ENCODE data around the gene WDR12.
"Not testable (repeated sequence)": the region's sequence is repeated elsewhere in the genome, so short reads cannot be mapped to it uniquely, and the experiment has no call there.

WDR12 gene

GRCh38 chr2:202911203-202911511, 316 bp downstream of the WDR12 start:
- Mint-ChIP-seq H3K4me3 (peak overlapping the region; percentile 98), H3K27ac (peak overlapping the region; percentile 99), H3K9me3 (ENCODE audit: low read depth) (no peaks in the 10 kb centered on the region), H3K4me1 (ENCODE audit: low read depth) (peaks cover 35% of the 10 kb centered on the region), H3K27me3 (no peaks in the 10 kb centered on the region), H3K36me3 (no peaks in the 10 kb centered on the region)

DNA sequence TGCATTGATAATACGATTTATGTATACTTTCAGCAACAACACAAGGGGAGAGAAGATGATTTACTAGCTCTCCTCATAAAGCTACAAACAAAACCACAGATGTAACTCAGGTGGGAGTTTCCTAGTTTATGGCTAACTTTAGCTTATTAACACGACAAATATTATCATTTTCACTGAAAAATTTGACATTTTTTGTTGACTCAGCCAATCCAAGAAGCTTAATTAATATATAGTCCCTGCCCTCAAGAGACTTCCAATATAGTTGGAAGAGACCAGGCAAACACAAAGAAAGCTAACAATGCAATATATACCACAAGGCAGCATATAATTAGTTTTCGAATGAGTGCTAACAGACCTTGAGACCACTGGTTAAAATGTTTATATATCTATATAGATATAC, 775 bp downstream of the WDR12 start:
- peaks cover under 1% of the 10 kb centered on the region for H3K36me3 Mint-ChIP-seq
- peak overlapping the region; percentile 98 for H3K4me3 Mint-ChIP-seq
- no peaks in the 10 kb centered on the region for H3K27me3 Mint-ChIP-seq
- peaks cover 36% of the 10 kb centered on the region for H3K4me1 Mint-ChIP-seq (ENCODE audit: low read depth)
- peak overlapping the region; percentile 54 for H3K27ac Mint-ChIP-seq
- H3K9me3 Mint-ChIP-seq (ENCODE audit: low read depth), result peaks cover under 1% of the 10 kb centered on the region

DNA sequence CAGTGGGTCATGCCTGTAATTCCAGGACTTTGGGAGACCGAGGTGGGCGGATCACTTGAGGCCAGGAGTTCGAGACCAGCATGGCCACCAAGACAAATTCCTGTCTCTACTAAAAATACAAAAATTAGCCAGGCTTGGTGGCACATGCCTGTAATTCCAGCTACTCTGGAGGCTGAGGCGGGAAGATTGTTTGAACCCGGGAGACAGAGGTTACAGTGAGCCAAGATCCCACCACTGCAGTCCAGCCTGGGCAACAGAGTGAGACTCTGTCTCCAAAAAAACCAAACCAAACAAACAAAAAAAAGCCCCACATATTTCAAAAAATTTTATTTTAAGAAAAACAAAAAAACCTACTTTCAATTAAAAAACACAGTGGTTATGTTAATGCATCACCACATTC, 1.2 kb downstream of the WDR12 start:
- H3K36me3 Mint-ChIP-seq; H3K27me3 Mint-ChIP-seq; H3K9me3 Mint-ChIP-seq (ENCODE audit: low read depth): not testable (repeated sequence)
- H3K4me1 Mint-ChIP-seq (ENCODE audit: low read depth), result peaks cover 36% of the 10 kb centered on the region
- H3K27ac Mint-ChIP-seq, result peak overlapping the region; percentile 54
- peak overlapping the region; percentile 98 for H3K4me3 Mint-ChIP-seq

GRCh38 chr2:202909394-202910192, 1.9 kb downstream of the WDR12 start:
- Mint-ChIP-seq H3K27ac (no peak overlapping the region), H3K9me3 (ENCODE audit: low read depth) (peaks cover 4% of the 10 kb centered on the region), H3K27me3 (no peaks in the 10 kb centered on the region), H3K36me3 (peaks cover 5% of the 10 kb centered on the region), H3K4me3 (peak overlapping the region; percentile 98), H3K4me1 (ENCODE audit: low read depth) (peaks cover 37% of the 10 kb centered on the region)

GRCh38 chr2:202908186-202908585, 3.3 kb downstream of the WDR12 start:
- Mint-ChIP-seq H3K4me1 (ENCODE audit: low read depth) (peaks cover 39% of the 10 kb centered on the region), H3K9me3 (ENCODE audit: low read depth) (peaks cover 4% of the 10 kb centered on the region), H3K27ac (no peak overlapping the region), H3K4me3 (no peak overlapping the region), H3K36me3 (peaks cover 12% of the 10 kb centered on the region), H3K27me3 (no peaks in the 10 kb centered on the region)

- not testable (repeated sequence) for H3K9me3 Mint-ChIP-seq (ENCODE audit: low read depth); H3K27ac Mint-ChIP-seq
- H3K36me3 Mint-ChIP-seq, result peaks cover 17% of the 10 kb centered on the region
Observed at GRCh38 chr2:202905507-202905906, 6.0 kb downstream of the WDR12 start.

GRCh38 chr2:202885190-202885589, 26.3 kb downstream of the WDR12 start:
- no peaks in the 10 kb centered on the region for H3K4me1 Mint-ChIP-seq (ENCODE audit: low read depth)
- no peaks in the 10 kb centered on the region for H3K27me3 Mint-ChIP-seq
- H3K27ac Mint-ChIP-seq, result no peak overlapping the region
- no peaks in the 10 kb centered on the region for H3K9me3 Mint-ChIP-seq (ENCODE audit: low read depth)
- H3K4me3 Mint-ChIP-seq, result no peak overlapping the region
- peaks cover 13% of the 10 kb centered on the region for H3K36me3 Mint-ChIP-seq

More at GRCh38 chr2:202905507-202905906, 6.0 kb downstream of the WDR12 start:
- H3K27me3 Mint-ChIP-seq, H3K4me3 Mint-ChIP-seq: not testable (repeated sequence)
- H3K4me1 Mint-ChIP-seq (ENCODE audit: low read depth), result peaks cover 33% of the 10 kb centered on the region

- Mint-ChIP-seq H3K27me3 (no peaks in the 10 kb centered on the region), H3K4me3 (no peak overlapping the region), H3K4me1 (ENCODE audit: low read depth) (no peaks in the 10 kb centered on the region), H3K27ac (no peak overlapping the region), H3K9me3 (ENCODE audit: low read depth) (no peaks in the 10 kb centered on the region), H3K36me3 (peaks cover 13% of the 10 kb centered on the region)
Observed at GRCh38 chr2:202883987-202884675, 27.3 kb downstream of the WDR12 start.

- Mint-ChIP-seq H3K36me3 (peaks cover 11% of the 10 kb centered on the region), H3K4me3 (no peak overlapping the region), H3K9me3 (ENCODE audit: low read depth) (no peaks in the 10 kb centered on the region), H3K27ac (no peak overlapping the region), H3K27me3 (no peaks in the 10 kb centered on the region), H3K4me1 (ENCODE audit: low read depth) (no peaks in the 10 kb centered on the region)
Observed at GRCh38 chr2:202881570-202881969, 29.9 kb downstream of the WDR12 start.

DNA sequence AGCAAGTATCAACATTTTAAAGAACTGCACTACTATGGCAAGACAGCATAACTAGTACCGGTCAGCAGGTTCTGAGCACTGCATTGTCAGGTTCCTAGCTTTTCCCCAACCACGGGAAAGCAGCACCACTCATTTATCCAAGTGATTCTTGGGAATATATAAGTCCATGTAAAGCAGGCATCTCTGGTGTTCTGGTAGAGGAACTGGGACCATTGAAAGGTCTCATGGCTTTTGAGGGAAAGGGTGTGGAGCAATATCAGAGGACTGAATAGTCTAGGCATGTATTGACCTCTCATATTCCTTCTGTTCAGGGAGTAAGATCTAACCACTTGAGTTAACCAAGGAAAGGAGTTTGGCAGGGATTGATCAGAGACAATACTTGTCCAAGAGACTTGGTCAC, 33.8 kb downstream of the WDR12 start:
- H3K4me1 Mint-ChIP-seq (ENCODE audit: low read depth), result no peaks in the 10 kb centered on the region
- H3K27ac Mint-ChIP-seq, result no peak overlapping the region

DNA sequence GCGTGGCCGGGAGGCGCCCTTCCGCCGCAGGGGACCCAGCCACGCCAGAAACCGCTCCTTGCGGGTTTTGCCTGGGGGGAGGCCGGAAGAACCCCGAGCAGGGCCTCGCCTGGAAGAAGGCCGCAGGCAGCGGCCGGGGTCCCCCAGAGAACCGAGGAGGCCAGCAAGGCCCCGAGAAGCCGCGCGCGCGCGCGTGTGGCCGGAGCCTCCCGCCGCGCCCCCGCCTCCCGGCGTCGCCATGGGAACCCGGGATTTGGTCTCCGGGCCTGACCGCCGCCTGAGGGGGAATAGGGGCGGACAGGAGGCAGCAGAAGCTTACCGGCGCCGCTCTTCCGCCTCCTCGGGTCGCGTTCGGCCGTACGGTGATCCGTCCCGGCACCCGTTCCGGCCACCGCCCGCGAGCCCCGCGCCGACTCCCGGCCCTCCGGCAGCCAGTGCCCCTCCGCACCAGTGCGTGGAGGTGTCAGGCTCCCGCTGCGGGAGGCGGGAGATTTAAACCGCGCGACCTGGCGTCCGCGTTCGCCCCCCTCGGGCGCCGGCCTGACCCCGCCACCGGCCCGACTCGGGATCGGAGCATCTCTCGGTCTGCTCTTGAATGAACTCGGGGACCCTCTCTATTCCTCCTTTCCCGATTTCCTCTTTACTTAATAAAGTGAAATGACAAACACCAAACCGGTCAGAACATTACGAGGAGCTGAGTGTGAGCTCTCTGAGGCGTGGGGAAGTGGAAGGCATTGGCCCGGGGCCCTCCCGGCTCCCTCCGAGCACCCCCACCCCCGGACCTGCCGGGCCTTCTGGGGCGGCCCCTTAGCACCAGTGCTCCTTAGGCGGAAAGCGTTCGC, 40.0 kb downstream of the WDR12 start, which contains the start of gene ICA1L:
Gene ICA1L, minus strand, starts transcription at position 467 of the 842 bp plus-strand sequence. CDS start 42,757 bp downstream, outside the sequence.
- no peaks in the 10 kb centered on the region for H3K9me3 Mint-ChIP-seq (ENCODE audit: low read depth)
- no peaks in the 10 kb centered on the region for H3K36me3 Mint-ChIP-seq
- no peaks in the 10 kb centered on the region for H3K27me3 Mint-ChIP-seq
- H3K27ac Mint-ChIP-seq, result peak within 1 kb of the TSS; percentile 87
- peak within 1 kb of the TSS; percentile 93 for H3K4me3 Mint-ChIP-seq
- peaks cover 9% of the 10 kb centered on the region for H3K4me1 Mint-ChIP-seq (ENCODE audit: low read depth)

More for the DNA sequence above, 33.8 kb downstream of the WDR12 start:
- Mint-ChIP-seq H3K27me3 (no peaks in the 10 kb centered on the region), H3K36me3 (peaks cover 3% of the 10 kb centered on the region), H3K4me3 (no peak overlapping the region), H3K9me3 (ENCODE audit: low read depth) (no peaks in the 10 kb centered on the region)

DNA sequence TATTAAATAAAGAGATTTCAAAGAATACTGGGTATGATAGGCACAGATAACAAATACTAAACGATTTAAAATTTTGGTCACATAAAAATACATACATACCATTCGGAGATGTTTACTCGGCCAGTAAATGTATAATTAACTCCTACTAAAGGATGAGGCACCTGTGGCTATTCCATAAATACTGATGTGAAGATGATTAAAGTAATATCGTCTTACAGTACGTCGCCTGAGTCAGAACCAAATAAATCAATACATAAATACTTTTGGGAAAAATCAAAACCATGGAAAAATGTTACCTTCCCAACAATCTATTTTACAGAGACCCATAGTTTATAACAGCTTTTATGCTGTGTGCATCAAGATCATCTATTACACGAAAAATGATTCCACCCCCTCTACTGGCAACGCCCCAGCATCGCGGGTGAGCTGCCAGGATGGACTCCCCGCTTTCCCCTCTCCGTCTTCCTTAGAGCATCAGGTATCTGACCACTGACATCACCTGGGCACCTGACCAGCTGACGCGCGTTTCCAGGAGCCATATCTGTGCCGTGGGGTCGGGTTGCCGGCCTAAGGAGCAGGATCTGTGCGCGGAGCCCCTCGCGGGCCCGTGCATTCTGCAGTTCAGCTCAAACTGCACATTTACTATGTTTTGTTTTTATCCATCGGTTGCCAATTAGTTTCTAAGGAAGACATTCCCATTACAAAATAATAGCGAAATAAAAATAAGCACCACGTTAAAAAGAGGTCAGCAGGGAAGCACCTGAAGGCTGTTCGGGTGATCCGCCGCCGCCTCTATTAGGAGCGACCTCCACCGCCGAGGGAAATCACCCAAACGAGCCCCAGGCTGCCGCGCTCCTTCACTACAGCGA, 40.8 kb downstream of the WDR12 start:
- Mint-ChIP-seq H3K4me1 (ENCODE audit: low read depth) (peaks cover 9% of the 10 kb centered on the region), H3K27ac (peak overlapping the region; percentile 83), H3K9me3 (ENCODE audit: low read depth) (no peaks in the 10 kb centered on the region)

GRCh38 chr2:202861987-202862386, 49.5 kb downstream of the WDR12 start:
- no peaks in the 10 kb centered on the region for H3K9me3 Mint-ChIP-seq (ENCODE audit: low read depth)
- no peak overlapping the region for H3K27ac Mint-ChIP-seq
- no peak overlapping the region for H3K4me3 Mint-ChIP-seq
- H3K27me3 Mint-ChIP-seq, result no peaks in the 10 kb centered on the region
- H3K36me3 Mint-ChIP-seq, result no peaks in the 10 kb centered on the region
- H3K4me1 Mint-ChIP-seq (ENCODE audit: low read depth), result no peaks in the 10 kb centered on the region

More for the DNA sequence above, 40.8 kb downstream of the WDR12 start:
- no peaks in the 10 kb centered on the region for H3K27me3 Mint-ChIP-seq
- no peaks in the 10 kb centered on the region for H3K36me3 Mint-ChIP-seq
- H3K4me3 Mint-ChIP-seq, result peak overlapping the region; percentile 93

DNA sequence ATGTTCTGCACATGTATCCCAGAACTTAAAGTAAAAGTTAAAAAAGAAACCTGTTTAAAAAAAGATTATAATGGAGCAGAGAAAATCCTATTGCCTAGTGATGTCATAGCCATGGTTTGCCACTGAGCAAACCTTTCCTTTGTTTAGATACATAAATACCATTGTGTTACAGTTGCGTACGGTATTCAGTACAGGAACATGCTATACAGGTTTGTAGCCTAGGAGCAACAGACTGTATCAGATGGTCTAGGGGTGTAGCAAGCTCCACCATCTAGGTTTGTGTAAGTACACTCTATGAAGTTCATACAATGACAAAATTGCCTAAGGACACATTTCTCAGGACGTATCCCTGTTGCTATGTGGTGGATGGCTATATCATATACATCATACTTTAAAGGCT, 52.9 kb downstream of the WDR12 start:
- H3K4me1 Mint-ChIP-seq (ENCODE audit: low read depth), result no peaks in the 10 kb centered on the region
- no peak overlapping the region for H3K4me3 Mint-ChIP-seq
- no peaks in the 10 kb centered on the region for H3K9me3 Mint-ChIP-seq (ENCODE audit: low read depth)
- no peaks in the 10 kb centered on the region for H3K27me3 Mint-ChIP-seq
- no peaks in the 10 kb centered on the region for H3K36me3 Mint-ChIP-seq
- H3K27ac Mint-ChIP-seq, result no peak overlapping the region

Measured in activated naive CD8-positive, alpha-beta T cell (primary cell).